ENCODE results near the gene C6orf15.

The C6orf15 gene

DNA sequence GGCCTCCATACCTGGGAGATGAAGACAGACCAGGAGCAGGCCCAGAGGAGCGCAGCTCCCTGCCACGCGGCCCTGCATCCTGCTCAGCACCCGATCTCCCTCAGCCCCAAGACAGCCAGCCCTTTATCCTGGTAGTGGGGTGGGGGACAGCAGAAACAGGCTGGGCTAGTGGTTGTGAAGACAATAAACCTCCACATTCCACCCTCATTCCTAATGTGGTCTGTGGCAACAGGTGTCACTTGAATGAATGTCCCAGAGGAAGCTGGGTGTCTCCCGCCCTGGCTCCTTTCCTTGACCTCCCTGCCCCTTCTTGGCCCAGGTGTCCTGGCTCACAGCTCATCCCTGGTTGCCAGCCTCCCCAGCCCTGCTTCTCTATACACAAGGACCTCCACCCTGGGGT, at the start of gene C6orf15:
Gene C6orf15 (minus strand): TSS at position 98 of the 400 bp plus-strand sequence. CDS start 20 bp downstream, at position 78.
- DNase-seq (ENCODE audit: low read depth): no peak

DNA sequence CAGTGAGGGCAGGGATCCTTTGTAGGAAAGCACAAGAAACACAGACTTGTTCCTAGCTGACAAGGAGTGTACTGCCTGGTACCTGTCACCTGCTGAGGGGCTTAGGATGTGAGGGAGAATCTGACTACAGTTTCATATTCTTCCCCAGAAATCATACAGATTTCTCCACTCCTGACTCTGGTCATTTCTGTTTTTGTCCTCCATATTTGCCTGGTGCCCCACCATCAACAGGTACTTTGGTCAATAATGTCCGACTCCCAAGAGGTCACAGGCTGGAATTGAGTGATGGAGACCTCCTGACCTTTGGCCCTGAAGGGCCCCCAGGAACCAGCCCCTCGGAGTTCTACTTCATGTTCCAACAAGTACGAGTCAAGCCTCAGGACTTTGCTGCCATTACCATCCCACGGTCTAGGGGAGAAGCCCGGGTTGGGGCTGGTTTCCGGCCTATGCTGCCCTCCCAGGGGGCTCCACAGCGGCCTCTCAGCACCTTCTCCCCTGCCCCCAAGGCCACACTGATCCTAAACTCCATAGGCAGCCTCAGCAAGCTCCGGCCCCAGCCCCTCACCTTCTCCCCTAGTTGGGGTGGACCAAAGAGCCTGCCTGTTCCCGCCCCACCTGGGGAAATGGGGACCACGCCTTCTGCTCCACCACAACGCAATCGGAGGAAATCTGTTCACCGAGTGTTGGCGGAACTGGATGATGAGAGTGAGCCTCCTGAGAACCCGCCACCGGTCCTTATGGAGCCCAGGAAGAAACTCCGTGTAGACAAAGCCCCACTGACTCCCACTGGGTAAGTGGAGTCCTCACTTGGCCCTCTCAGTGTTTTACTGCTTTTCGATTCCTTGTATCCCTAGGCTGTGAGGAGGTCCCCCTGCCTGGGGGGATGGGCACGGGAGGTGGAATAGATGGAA, 49.1 kb upstream of the C6orf15 start:
- DNase-seq (ENCODE audit: low read depth): no peak

DNA sequence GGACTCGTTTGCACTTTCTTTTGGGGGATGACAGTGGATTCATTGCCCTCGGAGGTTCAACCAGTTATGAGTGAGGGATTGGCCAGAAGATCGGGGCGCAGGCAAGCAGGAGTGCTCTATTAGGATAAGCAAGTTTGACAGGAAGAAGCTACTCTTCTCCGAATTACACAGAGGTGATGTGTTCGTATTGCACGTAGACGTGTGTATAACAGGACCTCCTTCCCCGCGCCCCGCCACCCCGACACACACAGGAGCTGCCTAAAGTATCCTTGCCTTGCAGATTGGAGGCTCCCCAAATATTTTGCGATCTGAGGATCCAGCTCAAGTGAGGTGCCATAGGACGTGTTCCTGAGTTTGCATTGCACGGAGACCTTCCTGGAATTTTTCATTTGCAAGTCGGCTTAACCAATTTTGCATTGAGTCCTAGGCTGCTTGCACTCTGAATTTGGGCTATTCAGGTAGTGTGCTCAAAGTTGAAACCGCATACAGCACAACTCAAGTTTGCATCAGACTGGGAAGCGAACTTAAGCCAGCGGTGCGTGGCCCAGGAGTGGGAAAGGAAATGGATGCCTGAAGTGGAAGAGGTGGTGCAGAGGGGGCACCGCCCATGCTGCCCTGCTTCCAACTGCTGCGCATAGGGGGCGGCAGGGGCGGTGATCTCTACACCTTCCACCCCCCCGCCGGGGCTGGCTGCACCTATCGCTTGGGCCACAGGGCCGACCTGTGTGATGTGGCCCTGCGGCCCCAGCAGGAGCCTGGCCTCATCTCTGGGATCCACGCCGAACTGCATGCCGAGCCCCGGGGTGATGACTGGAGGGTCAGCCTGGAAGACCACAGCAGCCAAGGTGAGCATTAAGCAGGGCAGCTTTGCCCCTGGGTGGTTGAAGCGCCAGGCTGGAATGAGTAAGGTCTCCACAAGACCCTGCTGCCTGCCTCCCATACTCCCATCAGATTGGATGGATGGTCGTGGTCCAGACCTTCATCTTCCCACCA, 46.8 kb upstream of the C6orf15 start:
- no peak for DNase-seq (ENCODE audit: low read depth)

DNA sequence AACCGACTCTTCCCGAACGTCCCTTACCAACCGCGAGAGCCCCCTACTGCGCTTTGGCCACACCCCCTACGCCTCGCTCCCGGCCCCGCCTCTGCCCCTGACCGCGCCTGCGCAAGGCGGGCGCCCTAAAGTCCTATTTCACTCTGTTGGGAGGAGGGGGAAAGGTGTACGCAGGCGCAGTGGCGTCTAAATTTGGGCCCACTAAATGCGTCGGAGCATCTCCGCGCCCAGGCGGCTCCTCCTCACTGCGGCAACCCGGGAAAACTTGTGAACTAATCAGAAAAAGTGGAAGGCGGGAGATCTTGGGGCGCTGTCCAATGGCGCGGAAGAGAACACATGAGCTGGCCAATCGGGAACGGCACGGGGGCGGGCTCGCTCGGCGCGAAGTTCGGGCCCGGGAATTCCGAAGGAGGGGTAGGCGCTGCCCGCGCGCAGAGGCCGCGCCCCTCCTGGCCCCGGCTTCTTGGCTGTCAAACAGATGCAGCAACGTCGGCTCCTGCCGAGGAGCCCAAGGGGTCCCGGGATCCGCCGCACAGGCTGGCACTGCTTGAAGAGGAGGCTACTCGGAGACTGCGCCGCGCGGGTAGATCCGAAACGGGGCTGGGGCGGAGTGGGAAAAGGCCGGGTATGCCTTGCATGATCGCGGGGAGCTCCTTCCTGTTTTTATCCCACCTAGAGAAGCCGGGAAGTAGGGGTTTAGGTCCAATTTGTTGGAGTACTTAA, 45.9 kb upstream of the C6orf15 start, which contains the start of gene TCF19:
Gene TCF19 (plus strand): TSS at position 450 of the 723 bp plus-strand sequence. CDS start 881 bp downstream, outside the sequence.
- DNase-seq (ENCODE audit: low read depth): peak; percentile 93

DNA sequence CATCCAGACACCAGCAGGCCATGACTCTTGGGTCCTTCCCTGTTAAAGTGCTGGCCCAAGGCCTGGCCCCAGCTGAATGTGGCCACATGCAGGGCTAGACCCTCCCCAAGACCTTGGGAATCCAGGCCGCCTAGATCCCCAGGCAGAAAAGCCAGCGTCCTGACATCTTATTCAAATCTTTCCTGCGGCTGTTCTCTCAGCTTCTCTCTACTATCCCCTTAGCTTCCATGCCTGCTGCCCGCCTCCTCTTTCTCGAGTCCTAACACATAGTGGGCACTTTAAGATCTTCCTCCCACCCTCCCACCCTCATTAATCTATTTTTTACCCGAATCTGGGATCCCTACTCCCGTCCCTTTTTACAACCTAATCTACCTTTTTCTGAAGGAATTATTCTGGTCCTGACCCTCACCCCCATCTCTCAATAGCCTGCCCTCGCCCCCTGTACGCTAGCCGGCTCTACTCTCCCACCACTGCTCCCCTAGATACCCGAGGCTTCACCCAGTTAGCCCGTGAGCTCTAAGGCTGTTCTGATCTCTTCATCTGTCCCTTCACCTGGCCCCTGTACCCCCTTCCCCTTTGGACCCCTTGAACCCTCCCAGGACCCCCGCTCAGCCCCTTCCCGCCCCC, 45.3 kb upstream of the C6orf15 start, which contains the start of gene CCHCR1:
Gene CCHCR1 (minus strand): TSS at position 290 of the 627 bp plus-strand sequence. CDS start 202 bp downstream, at position 88.
- no peak for DNase-seq (ENCODE audit: low read depth)

DNA sequence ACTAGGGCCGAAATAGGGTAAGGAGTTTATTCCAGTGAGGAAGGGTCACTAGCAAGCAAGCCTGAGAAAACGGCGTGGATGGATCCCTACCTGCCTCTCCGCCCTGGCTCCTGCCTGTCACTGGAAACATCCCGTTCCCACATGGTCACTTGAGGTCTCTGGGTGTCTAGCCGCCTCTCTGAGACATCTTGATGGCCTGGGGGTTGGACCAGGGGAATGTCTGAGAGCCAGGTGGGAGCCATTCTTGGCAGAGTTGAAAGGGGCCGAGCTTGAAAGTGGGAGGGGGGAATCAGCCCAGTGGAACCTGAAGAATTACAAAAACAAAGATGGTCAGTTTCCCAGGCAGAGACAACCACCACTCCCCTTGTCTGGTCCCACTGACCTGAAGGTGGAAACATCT, 44.3 kb upstream of the C6orf15 start:
- no peak for DNase-seq (ENCODE audit: low read depth)

DNA sequence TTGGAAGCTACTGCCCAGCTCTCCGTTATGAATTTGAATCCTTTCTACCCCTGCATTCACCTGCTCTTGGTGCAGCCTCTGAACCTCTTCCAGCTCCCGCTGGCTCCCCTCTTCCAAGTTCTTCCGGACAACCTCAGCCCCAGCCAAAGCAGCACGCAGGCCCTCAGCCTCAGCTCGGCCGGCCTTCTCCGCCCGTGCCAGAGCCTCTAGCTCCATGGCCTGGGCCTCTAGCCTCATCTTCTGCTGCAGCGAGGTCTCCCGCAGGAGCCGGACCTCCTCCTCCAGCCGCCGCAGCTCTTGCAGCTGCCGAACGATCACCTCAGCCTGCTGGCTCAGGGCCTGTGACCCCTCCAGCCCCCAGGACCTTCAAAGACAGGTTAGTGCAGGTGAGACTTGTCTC, 42.1 kb upstream of the C6orf15 start:
- DNase-seq (ENCODE audit: low read depth): no peak

DNA sequence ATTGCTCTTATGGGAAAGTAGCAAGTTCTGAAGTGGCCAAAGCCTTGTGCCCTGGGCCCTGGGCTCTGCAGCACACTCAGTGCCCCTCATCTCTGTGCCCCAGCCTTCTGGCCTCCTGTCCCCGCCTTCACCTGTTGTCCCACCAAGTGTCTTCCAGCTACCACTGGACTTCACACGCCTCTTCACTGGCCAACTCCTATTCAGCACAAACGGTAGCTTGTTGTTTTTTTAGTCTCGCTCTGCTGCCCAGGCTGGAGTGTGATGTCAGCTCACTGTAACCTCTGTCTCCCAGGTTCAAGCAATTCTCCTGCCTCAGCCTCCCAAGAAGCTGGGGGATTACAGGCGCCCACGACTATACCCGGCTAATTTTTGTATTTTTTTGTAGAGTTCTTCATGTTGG, 40.4 kb upstream of the C6orf15 start:
- DNase-seq (ENCODE audit: low read depth): no peak

DNA sequence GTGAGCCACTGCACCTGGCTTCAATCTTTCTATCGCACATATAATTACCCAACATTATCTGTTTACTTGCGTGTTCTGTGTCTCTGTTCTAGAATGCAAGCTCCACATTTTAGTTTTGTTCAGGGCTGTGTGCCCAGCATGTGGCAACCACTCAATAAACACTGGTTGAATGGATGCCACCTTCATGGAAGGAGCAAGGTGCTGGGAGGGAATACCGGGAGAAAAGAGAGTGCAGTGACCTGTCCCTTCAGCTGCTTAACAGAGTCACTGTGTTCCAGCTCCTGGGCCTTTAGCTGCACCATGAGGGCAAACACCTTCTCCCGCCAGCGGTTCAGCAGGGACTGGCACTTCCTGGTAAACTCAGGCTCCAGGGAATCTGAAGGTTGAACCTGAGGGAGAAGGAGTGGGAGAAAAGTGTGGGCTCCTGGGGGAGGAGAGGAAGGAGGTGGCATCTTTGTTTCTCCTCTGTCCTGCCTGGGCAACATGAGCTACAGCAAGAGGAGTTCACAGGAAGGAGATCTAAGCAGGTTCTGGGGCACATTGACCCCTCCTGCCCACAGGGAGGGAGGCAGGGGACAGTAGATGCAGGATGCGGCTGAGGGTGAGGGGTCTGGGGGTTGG, 37.6 kb upstream of the C6orf15 start:
- DNase-seq (ENCODE audit: low read depth): no peak

DNA sequence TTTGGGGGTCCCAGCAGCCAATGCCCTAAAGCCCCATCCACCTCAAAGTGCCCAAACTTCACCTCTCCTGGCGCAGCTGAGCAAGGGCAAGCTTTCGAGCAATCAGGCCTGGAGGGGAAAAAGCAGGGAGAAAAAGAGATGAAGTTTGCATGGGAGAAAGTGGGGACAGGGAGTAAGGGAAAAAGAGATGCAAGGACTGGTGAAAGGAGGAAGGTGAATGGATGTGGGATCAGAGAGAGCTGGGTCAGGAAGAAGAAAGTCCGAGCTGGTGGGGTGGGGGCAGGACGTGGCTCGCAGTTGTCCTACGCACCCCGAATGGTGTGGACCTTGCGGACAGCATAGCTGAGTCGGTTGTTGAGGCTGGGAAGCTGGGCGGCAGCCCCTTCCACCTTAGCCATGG, 33.0 kb upstream of the C6orf15 start:
- no peak for DNase-seq (ENCODE audit: low read depth)

DNA sequence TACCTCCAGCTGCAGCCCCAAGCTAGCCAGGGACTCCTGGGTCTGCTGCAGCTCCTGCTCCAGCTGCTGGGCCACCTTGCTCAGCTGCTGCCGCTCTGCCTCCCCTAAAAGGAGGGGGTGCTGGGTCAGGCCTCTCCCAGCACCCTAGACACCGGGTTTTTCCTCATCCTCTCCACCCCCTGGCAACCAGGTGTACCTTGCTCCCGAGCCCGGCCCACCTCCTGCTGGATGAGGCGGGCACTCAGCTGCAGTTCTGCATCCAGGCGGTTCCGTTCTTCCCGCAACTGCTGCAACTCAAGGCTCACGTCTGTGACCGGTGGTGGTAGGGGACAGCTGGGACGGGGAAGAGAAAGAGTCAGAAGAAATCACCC, 32.6 kb upstream of the C6orf15 start:
- no peak for DNase-seq (ENCODE audit: low read depth)

DNA sequence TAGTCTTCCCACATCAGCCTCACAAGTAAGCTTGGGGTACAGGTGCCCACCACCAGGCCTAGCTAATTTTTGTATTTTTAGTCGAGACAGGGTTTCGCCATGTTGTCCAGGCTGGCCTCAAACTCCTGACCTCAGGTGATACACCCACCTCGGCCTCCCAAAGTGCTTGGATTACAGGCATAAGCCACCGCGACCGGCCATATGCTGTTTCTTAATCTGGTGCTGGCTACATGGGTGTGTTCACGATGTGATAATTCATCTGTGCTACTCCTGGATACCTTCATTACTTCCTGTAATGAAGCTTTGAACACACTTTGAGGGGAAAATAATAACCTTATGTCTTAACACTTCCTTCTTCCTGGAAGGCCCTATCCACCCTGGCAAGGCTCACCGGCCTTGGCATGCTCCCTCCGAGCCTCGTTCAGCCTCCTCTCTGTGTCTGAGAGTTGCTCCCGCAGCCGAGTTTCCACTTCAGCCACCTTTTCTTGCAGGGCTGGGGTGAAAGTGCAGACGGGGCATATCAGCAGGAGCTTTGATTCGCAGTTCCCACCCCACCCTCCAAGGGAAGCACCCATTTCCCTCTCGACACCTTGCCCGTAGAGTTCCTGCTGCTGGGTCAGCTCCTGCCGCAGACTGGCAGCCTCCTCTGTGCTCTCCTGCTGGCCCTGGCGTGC, 32.1 kb upstream of the C6orf15 start:
- no peak for DNase-seq (ENCODE audit: low read depth)

DNA sequence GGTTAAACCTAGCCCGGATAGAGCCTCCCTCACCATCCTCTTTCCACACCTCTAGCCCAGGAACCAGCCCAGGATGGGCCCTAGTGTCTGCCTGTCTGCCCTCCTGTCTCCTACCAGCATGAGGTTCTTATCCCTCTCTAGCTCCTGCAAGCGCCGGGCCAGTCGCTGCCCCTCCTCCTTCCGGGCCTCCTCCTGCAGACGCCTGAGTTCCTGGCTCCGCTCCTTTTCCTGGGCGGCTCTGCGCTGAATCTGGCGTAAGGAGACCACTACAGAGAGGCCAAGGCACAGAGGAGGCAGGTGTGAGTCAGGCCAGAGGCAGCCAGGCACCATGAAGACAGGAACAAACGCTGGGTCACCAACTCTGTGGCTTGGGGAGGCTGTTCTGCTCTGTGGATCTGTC, 30.8 kb upstream of the C6orf15 start:
- DNase-seq (ENCODE audit: low read depth): peak; percentile 59

DNA sequence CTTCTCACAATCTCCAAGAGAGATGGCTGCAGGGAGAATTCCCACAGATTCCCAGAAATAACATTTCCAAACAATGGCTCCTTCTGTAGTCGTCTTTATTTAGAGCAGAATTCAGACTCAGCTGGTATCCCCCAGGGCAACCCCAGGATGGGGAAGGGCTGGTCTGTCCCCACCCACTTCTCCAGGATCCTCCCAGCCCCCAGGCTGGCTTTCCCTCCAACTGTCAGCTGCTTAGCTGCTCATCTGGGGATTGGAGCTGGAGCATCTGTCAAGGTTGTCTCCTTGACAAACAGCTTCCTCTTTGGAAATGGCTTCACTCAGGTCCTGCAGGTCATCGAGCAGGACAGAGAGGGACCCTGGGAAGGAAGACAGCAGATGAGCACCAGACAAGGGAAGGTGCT, 30.0 kb upstream of the C6orf15 start:
- DNase-seq (ENCODE audit: low read depth): no peak

DNA sequence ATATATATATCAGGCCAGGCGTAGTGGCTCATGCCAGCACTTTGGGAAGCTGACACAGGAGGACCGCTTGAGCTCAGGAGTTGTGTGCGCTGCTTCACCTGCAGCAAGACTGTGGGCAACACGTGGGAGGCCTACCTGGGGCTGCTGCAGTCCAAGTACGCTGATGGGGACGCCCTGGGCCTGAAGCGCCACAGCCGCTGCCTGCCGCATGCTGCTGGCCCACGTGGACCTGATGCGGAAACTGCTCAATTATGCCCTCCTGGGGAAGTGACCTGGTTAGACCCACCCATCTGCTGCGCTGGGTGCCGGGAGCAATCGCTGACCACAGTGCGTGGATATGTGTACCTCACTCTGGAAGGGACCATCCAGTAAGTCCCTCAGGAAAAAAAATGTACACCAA, 28.3 kb upstream of the C6orf15 start:
- DNase-seq (ENCODE audit: low read depth): no peak

DNA sequence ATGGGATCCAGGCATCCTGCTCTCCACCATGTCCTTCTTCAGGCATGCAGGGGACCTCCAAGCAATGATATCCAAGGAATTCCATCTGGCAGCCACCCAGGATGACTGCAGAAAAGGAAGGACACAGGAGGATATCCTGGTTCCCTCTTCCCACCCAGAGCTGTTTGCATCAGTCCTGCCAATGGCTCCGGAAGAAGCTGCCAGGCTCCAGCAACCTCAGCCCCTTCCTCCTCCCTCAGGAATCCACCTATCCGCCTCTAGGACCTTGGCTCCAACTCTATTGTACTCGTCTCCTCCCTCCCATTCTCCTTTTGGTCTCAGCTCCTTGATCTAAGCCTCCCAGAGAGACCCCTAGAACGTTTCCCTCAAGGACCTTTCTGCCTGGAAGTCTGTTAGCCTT, 27.2 kb upstream of the C6orf15 start:
- DNase-seq (ENCODE audit: low read depth): no peak

DNA sequence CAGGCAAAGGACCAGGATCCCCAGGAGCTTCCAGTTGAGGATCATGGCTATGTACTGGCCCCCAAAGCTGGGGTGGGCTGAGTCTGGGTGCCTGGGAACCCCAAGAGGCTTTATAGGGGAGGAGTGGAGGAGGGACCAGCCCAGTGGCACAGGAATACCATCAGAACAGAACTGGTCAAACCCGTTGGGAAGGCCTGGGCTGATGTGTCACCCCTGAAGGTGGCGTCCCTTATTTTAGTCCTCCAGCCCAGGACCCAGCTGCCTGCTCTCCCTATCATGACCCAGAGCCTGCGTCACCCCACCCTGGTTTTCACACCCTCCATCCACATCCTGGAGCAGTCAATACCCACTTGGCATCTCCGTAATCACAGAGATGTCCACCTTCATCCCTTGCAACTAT, 26.6 kb upstream of the C6orf15 start, which contains the start of gene PSORS1C2:
Gene PSORS1C2 (minus strand): TSS at position 85 of the 400 bp plus-strand sequence. CDS start 40 bp downstream, at position 45.
- no peak for DNase-seq (ENCODE audit: low read depth)

DNA sequence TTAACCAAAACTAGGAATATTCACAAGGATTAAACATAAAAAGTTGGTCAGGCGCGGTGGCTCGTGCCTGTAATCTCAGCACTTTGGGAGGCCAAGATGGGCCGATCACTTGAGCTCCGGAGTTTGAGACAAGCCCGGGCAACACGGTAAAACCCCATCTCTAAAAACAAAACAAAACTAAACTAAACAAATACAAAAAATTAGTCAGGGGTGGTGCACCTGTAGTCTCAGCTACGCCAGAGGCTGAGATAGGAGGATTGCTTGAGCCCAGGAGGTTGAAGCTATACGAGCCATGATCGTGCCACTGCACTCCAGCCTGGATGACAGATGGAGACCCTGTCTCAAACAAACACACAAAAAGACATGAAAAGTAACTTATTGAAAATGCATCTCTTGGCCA, 23.3 kb upstream of the C6orf15 start:
- no peak for DNase-seq (ENCODE audit: low read depth)

DNA sequence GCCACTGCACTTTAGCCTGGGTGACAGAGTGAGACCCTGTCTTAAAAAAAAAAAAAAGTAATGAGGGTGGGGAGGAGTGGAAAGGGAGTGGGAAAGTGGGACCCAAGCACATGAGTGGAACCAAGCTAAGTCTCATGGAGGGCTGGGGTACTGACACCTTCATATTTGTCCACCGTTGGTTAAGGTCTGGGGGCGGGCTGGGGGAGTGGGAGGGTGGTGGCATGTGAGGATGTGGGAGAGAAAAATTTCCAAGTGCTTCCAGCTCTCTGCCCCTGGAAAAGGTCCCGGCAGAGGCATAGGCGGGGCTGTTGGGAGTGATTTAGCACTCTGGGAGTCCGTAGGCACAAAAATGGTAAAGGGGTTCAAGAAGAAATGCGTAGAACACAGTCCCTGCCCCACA, 20.4 kb upstream of the C6orf15 start:
- no peak for DNase-seq (ENCODE audit: low read depth)

DNA sequence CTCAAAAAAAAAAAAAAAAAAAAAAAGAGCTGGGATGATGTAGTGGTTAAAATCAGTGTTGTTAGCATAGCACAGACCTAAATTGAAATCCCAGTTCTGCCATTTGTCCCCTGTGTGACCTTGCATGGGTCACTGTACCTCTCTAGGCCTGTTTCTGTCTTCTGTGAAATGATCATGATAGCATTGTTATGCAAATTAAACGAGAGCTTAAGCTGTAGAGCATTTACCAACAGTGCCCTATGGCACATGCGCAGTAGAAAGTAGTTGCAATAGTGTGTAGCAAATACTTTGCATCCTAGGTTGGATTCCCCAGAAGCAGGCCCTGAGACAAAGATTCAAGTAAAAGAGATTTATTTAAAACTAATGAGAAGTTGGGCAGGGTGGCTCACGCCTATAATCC, 19.2 kb upstream of the C6orf15 start:
- DNase-seq (ENCODE audit: low read depth): no peak
